Measurements from ENCODE around the gene TMEM116. TPM values are rescaled to one million over a fixed set of nuclear protein-coding genes. Genes with fewer than 3 reads are reported as not detected.

The TMEM116 gene
- polyA plus RNA-seq, 1 donor (not counting 4 experiments of a cell fraction or from before 2014, with no cell fraction given) = 7.7 TPM

DNA sequence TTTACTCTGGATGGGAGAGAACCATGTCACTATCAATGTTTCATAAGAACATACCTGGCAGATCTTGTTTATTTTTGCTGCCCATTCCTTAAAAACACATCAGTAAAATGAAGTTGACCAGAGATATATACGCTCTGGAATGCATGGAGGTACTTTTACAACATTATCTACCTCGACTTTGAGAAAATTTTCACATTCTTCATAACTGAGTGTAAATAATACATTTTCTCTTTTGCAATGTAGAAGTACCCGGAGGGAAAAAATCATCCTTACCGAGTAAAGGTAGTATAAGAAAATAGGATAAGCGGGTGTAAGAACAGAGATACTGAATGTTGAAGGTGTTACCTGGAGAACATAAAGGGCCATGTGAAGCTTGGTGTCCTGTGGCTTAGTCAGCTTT, 80.7 kb downstream of the TMEM116 start:
- Histone ChIP-seq H3K9me3 (ENCODE audit: control insufficient read depth, low read depth, low read length) (no peaks in the 10 kb centered on the region), H3K9ac (ENCODE audit: control insufficient read depth, extremely low read depth, insufficient read depth, low read length) (no peak overlapping the region), H3K79me2 (ENCODE audit: control insufficient read depth, insufficient read depth, low read length) (no peaks in the 10 kb centered on the region), H2AFZ (ENCODE audit: control insufficient read depth, low read length) (no peak overlapping the region), H3K36me3 (ENCODE audit: control insufficient read depth in 2 of 2, extremely low read depth in 1 of 2, insufficient read depth in 2 of 2, low read length in 2 of 2) (no peaks in the 10 kb centered on the region), H3K27me3 (ENCODE audit: control insufficient read depth, extremely low read depth, insufficient read depth, low read length) (no peaks in the 10 kb centered on the region), H3K27ac (ENCODE audit: control insufficient read depth, insufficient read depth, low read length) (no peak overlapping the region), H3K4me2 (ENCODE audit: control insufficient read depth, extremely low read depth, insufficient read depth, low read depth, low read length) (no peak overlapping the region), H3K9me1 (ENCODE audit: control insufficient read depth, extremely low read depth, insufficient read depth, low read length) (no peaks in the 10 kb centered on the region), H3K4me3 (ENCODE audit: control insufficient read depth in 2 of 3, extremely low read depth in 1 of 3, insufficient read depth in 2 of 3, low read depth in 1 of 3, low read length in 3 of 3) (no peak overlapping the region), H3K4me1 (ENCODE audit: control insufficient read depth, extremely low read depth, insufficient read depth, low read length) (no peaks in the 10 kb centered on the region), H4K20me1 (ENCODE audit: control insufficient read depth, extremely low read depth, insufficient read depth, low read length) (no peaks in the 10 kb centered on the region)
- DNase-seq (ENCODE audit: low read depth, low spot score) = no peak
- dilution Hi-C loops (cut with MboI; ENCODE audit: extremely low pct_ligation_motif_present, low sequenced_read_pairs) = no loop called here
- TF ChIP-seq, protein P1, sequence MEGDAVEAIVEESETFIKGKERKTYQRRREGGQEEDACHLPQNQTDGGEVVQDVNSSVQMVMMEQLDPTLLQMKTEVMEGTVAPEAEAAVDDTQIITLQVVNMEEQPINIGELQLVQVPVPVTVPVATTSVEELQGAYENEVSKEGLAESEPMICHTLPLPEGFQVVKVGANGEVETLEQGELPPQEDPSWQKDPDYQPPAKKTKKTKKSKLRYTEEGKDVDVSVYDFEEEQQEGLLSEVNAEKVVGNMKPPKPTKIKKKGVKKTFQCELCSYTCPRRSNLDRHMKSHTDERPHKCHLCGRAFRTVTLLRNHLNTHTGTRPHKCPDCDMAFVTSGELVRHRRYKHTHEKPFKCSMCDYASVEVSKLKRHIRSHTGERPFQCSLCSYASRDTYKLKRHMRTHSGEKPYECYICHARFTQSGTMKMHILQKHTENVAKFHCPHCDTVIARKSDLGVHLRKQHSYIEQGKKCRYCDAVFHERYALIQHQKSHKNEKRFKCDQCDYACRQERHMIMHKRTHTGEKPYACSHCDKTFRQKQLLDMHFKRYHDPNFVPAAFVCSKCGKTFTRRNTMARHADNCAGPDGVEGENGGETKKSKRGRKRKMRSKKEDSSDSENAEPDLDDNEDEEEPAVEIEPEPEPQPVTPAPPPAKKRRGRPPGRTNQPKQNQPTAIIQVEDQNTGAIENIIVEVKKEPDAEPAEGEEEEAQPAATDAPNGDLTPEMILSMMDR (optimal IDR thresholded peaks at IDR 0.05 in 1 of 3, IDR thresholded peaks at IDR 0.05 in 1 of 3, conservative IDR thresholded peaks at IDR 0.05 in 1 of 3; ENCODE audit: extremely low read depth in 1 of 3, insufficient read depth in 2 of 3, low read length in 3 of 3) = no peak
- no peak for TF ChIP-seq EZH2 (IDR thresholded peaks at IDR 0.05; ENCODE audit: low read length)
- FAIRE-seq = no peak

DNA sequence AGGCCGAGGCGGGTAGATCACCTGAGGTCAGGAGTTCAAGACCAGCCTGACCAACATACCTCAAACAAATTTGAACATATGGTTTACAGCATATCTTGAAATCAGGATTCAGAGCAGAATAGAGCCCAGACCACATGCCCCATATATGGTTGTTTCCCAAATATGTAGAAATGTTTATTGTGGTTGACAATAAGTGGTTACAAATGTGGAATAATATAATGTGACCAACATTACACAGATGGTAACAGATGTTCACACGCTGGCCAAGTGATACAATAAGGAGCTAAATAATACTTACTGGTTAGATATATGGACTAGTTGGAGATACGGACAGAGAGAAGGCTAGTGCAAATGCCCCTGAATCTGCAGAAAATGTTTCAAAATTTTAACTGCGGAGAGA, 85.6 kb downstream of the TMEM116 start:
- Histone ChIP-seq H3K27ac (ENCODE audit: control insufficient read depth, insufficient read depth, low read length) (no peak overlapping the region), H3K9me3 (ENCODE audit: control insufficient read depth, low read depth, low read length) (no peaks in the 10 kb centered on the region), H3K36me3 (ENCODE audit: control insufficient read depth in 2 of 2, extremely low read depth in 1 of 2, insufficient read depth in 2 of 2, low read length in 2 of 2) (no peaks in the 10 kb centered on the region), H3K27me3 (ENCODE audit: control insufficient read depth, extremely low read depth, insufficient read depth, low read length) (no peaks in the 10 kb centered on the region), H3K79me2 (ENCODE audit: control insufficient read depth, insufficient read depth, low read length) (no peaks in the 10 kb centered on the region), H2AFZ (ENCODE audit: control insufficient read depth, low read length) (no peak overlapping the region), H4K20me1 (ENCODE audit: control insufficient read depth, extremely low read depth, insufficient read depth, low read length) (no peaks in the 10 kb centered on the region), H3K4me2 (ENCODE audit: control insufficient read depth, extremely low read depth, insufficient read depth, low read depth, low read length) (no peak overlapping the region), H3K4me3 (ENCODE audit: control insufficient read depth in 2 of 3, extremely low read depth in 1 of 3, insufficient read depth in 2 of 3, low read depth in 1 of 3, low read length in 3 of 3) (no peak overlapping the region), H3K9ac (ENCODE audit: control insufficient read depth, extremely low read depth, insufficient read depth, low read length) (no peak overlapping the region), H3K4me1 (ENCODE audit: control insufficient read depth, extremely low read depth, insufficient read depth, low read length) (no peaks in the 10 kb centered on the region), H3K9me1 (ENCODE audit: control insufficient read depth, extremely low read depth, insufficient read depth, low read length) (no peaks in the 10 kb centered on the region)
- no peak for FAIRE-seq
- TF ChIP-seq, protein P1 (optimal IDR thresholded peaks at IDR 0.05 in 1 of 3, IDR thresholded peaks at IDR 0.05 in 1 of 3, conservative IDR thresholded peaks at IDR 0.05 in 1 of 3; ENCODE audit: extremely low read depth in 1 of 3, insufficient read depth in 2 of 3, low read length in 3 of 3) = no peak
- TF ChIP-seq EZH2 (IDR thresholded peaks at IDR 0.05; ENCODE audit: low read length) = no peak
- DNase-seq (ENCODE audit: low read depth, low spot score) = no peak
- dilution Hi-C loops (cut with MboI; ENCODE audit: extremely low pct_ligation_motif_present, low sequenced_read_pairs) = no loop called here
